Skeletal muscle cell (primary cell): Measurements from ENCODE around the gene BAD.
"Not testable (repeated sequence)": the region's sequence is repeated elsewhere in the genome, so short reads cannot be mapped to it uniquely, and the experiment has no call there.

Experiments used
- DNase-seq: peaks from one replicate; pipeline ENCODE4 v3.0.0-alpha.2; 2010; ENCODE audit warnings: low read depth
- H3K4me3 ChIP-seq: 2 replicates; pipeline ENCODE4 v1.5.1; 2011; ENCODE audit warnings: low read depth, mild to moderate bottlenecking, control low read depth, low read length, moderate library complexity

BAD gene

GRCh38 chr11:64249563-64250414, 34.7 kb downstream of the BAD start:
- H3K4me3 ChIP-seq = no peak overlapping the region
- no peak for DNase-seq

GRCh38 chr11:64249038-64249437, 35.4 kb downstream of the BAD start:
- DNase-seq = no peak
- H3K4me3 ChIP-seq = no peak overlapping the region

GRCh38 chr11:64248578-64248977, 35.9 kb downstream of the BAD start:
- H3K4me3 ChIP-seq = no peak overlapping the region
- no peak for DNase-seq

- H3K4me3 ChIP-seq = peak overlapping the region; percentile 72
- DNase-seq = no peak
These were observed 36.5 kb downstream of the BAD start for GRCh38 chr11:64247729-64248531.

- H3K4me3 ChIP-seq = peak within 1 kb of the TSS; percentile 91
- peak; percentile 51 for DNase-seq
These were observed 37.4 kb downstream of the BAD start, which contains the start of gene PPP1R14B for GRCh38 chr11:64246871-64247728. Gene PPP1R14B (minus strand): TSS chr11:64246943. CDS start chr11:64246673, 270 bp downstream.

DNA sequence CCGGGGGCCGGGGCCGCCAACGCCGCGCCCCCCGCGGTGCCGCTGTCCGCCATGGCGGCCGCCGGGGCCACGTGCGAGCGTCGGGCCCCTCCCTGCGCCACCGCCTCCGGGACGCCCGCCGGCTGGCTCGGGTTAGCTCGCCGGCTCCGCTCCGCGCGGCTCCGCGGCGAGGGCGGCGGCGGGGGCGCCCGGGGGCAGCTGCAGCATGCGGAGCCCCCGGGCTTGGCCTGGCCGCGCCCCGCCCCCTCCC, 37.9 kb downstream of the BAD start:
- DNase-seq = not testable (repeated sequence)

DNA sequence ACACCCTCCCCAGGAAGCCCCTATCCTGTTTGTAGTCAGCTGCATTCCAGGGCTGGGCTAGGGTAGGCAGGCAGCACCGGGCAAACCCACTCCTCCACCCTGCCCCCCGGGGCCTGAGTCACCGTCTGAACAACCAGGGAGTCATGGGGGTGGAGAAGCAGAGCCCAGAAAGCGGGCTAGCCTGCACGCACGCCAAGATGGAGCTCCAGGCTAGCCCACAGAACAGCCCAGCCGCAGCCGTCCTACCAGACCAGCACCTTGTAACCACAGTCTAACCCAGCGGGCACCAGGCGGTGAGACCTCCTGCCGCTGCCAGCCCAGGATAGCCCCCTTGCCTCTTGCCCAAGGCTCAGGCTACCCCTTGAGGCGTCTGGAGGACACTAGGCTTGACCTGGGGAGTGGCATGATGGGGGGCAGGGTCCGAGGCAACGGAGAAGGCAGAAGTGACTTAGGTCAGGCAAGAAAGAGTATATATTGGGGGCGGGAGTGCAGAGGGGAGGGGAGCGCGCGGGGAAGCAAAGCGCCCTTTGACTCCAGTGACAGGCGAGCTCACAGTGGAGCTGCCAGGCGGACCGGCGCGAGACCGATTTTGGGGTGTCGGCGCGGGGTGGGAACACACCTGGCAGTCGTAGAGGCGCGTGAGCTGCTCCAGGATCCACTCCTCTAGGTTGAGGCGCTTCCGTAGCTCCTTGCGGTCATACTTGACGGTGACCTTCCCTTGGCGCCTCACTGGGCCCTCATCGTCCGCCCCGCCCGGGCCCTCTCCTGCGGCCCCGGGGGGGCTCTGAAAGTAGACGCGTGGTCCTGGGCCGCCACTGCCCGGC, 38.5 kb downstream of the BAD start:
- H3K4me3 ChIP-seq = peak overlapping the region; percentile 91
- peak; percentile 81 for DNase-seq

More for the DNA sequence above, 37.9 kb downstream of the BAD start:
- peak overlapping the region; percentile 91 for H3K4me3 ChIP-seq

DNA sequence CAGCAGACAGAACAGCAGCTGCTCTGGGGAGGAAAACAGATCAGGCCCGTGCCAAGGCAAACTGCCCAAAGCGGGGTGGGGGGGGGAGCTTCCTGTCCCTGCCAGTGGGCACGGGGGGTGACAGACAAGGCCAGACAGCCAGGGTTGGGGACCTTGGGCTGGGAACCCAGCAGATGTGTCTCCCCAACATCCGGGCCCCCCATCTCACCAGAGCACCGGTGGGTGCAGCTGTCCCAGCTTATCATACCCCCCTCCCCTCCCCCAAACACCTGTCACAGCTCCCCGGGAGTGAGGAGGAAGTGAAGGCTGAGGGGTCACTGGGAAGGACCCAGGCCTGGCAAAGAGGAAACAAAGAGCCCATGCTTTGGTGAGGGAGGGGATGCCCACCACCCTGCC, 39.1 kb downstream of the BAD start:
- peak overlapping the region; percentile 91 for H3K4me3 ChIP-seq

GRCh38 chr11:64244966-64245365, 39.5 kb downstream of the BAD start:
- peak overlapping the region; percentile 91 for H3K4me3 ChIP-seq
- DNase-seq = no peak

More for the DNA sequence above, 39.1 kb downstream of the BAD start:
- no peak for DNase-seq

- peak overlapping the region; percentile 7 for H3K4me3 ChIP-seq
- DNase-seq = no peak
These were observed 40.4 kb downstream of the BAD start for GRCh38 chr11:64244107-64244506.

- peak overlapping the region; percentile 84 for H3K4me3 ChIP-seq
- DNase-seq = no peak
These were observed 41.1 kb downstream of the BAD start for GRCh38 chr11:64243236-64243854.

DNA sequence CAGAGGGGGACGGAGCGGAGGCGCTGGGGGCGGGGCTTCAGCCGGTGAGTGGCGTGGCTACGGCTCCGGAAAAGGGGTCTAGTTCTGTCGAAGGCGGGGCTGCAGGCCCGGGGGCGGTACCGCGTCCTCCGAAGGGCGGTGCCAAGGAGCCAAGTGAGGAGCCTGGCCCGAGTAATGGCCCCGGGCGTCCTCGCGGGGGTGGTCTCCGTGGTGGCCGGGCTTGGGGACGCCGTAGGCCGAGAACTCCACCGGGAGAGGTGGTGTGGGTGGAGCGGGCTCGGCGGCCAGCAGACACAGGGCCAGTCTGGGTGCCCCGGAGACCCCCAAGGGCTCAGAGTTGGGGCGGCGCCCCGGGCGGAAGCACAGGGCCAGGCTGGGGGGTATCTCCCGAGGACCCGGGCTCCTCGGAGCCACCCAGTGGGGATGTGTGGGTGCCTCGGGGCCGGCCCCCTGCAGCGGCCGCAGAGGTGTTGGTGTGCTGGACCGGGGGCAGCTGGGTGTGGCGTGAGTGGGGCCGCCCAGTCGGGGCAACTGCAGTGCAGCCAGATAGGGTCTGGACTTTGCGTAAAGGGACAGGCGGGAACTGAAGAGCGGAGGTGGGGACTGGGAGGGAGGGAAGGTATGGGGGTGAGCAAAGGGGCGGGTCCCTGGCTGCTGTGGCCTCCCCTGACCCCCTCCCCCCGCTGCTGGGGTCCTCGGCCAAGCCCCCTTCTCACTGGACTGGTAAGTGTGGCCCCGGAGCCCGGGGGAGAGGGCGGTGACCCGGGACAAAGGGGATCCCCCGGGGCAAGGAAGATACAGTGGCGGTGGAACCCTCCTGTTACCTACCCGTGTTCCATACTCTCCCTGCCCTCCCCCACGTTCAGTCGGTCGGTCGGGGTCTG, 42.7 kb downstream of the BAD start:
- DNase-seq = no peak
- H3K4me3 ChIP-seq = peak overlapping the region; percentile 84

DNA sequence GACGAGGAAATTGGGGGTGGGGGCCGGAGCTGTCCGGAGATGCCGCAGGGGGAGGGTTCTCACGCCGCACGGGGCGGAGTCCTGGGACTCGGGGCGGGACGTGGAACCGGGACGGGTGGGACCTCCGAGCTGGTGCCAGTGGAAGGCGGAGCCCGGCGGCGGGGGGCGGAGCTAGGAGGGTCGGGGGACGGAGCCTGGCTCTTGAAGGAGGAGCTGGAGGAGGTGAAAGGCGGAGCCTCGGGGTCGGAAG, 43.3 kb downstream of the BAD start:
- peak; percentile 95 for DNase-seq
- peak overlapping the region; percentile 84 for H3K4me3 ChIP-seq

GRCh38 chr11:64240435-64241240, 43.8 kb downstream of the BAD start, which contains the start of gene FKBP2:
Gene FKBP2 (plus strand): TSS chr11:64241095. CDS start chr11:64242388, 1,293 bp downstream.
- DNase-seq = peak; percentile 89
- H3K4me3 ChIP-seq = peak within 1 kb of the TSS; percentile 84

GRCh38 chr11:64239662-64240434, 44.6 kb downstream of the BAD start:
- H3K4me3 ChIP-seq = peak overlapping the region; percentile 84
- no peak for DNase-seq

DNA sequence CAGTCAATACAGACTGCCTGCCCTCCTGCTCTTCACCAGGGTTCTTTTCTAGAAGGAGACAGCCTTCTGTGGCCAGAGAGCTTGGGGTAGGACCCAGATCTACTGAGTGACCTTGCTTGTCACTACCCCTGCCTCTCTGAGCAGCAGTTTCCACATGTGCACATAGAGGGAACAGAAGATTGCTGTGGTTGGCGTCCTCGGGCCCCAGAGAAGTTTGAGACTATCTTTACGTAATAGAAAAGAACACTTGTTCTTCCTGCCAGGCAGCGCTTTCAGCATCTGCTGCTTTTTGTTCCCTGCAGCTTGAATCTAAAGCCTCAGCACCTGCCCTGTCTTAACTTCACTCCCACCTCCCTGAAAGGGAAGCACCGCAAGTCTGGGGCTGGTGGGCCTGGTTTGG, 45.5 kb downstream of the BAD start:
- no peak overlapping the region for H3K4me3 ChIP-seq
- no peak for DNase-seq
